K562 (cell line): ENCODE results near the gene CTCF. TPM values are rescaled to one million over a fixed set of nuclear protein-coding genes. Genes with fewer than 3 reads are reported as not detected.

Experiments
- CAMTA2 ChIP-seq: fragments of 250-450 bp; sonication (Bioruptor Pico); conservative IDR thresholded peaks from 2 replicates; pipeline ENCODE4 v1.5.1; 2022
- CEBPZ ChIP-seq: fragments of 150-350 bp; IDR thresholded peaks from 2 replicates; pipeline ENCODE4 v1.6.1; 2014; ENCODE audit warnings: low read depth, mild to moderate bottlenecking, low read length, borderline replicate concordance
- CREB5 ChIP-seq: fragments of 250-450 bp; sonication (Bioruptor Pico); IDR thresholded peaks from 2 replicates; pipeline ENCODE4 v1.5.0; 2020; ENCODE audit warnings: mild to moderate bottlenecking
- GABPB2 ChIP-seq: fragments of 250-450 bp; sonication (Bioruptor Pico); conservative IDR thresholded peaks from 2 replicates; pipeline ENCODE4 v1.5.1; 2021; ENCODE audit warnings: mild to moderate bottlenecking
- GMEB1 ChIP-seq: fragments of 250-450 bp; sonication (Bioruptor Pico); IDR thresholded peaks from 2 replicates; pipeline ENCODE4 v1.4.0; 2020; ENCODE audit warnings: mild to moderate bottlenecking
- HDAC6 ChIP-seq: IDR thresholded peaks from 2 replicates; pipeline ENCODE4 v1.6.1; 2012; ENCODE audit warnings: low read depth, mild to moderate bottlenecking, control low read depth, inconsistent platforms, low read length, moderate library complexity
- IFI16 ChIP-seq: fragments of 250-450 bp; sonication (Bioruptor Pico); IDR thresholded peaks from 2 replicates; pipeline ENCODE4 v2.1.2; 2022; ENCODE audit warnings: mild to moderate bottlenecking, inconsistent platforms
- KDM5B ChIP-seq: fragments of 200-600 bp; sonication (generic); IDR thresholded peaks from 2 replicates; pipeline ENCODE4 v1.6.1; 2012; ENCODE audit warnings: low read depth, mild to moderate bottlenecking, moderate library complexity, low read length, control low read depth, inconsistent platforms; ENCODE audit not compliant: insufficient replicate concordance
- MAFG ChIP-seq: fragments of 450-650 bp; conservative IDR thresholded peaks from 2 replicates; pipeline ENCODE4 v1.6.1; 2016; ENCODE audit warnings: missing genetic modification characterization, missing compliant biosample characterization
- RBM15 ChIP-seq: fragments of 200-400 bp; formaldehyde crosslinking; IDR thresholded peaks from 2 replicates; pipeline ENCODE4 v1.6.1; 2018; ENCODE audit warnings: mild to moderate bottlenecking, low read length, moderate library complexity; ENCODE audit not compliant: insufficient read depth
- RBM17 ChIP-seq: fragments of 200-400 bp; formaldehyde crosslinking; IDR thresholded peaks from 2 replicates; pipeline ENCODE4 v1.6.1; 2017; ENCODE audit warnings: low read depth, mild to moderate bottlenecking, low read length, borderline replicate concordance
- RBM22 ChIP-seq: fragments of 200-400 bp; formaldehyde crosslinking; IDR thresholded peaks from 2 replicates; pipeline ENCODE4 v1.6.1; 2018; ENCODE audit warnings: low read length, low read depth; ENCODE audit not compliant: poor library complexity, severe bottlenecking
- TEAD1 ChIP-seq, 2 experiments: fragments of 450-650 bp in 1 of 2; sonication (generic) in 1 of 2; formaldehyde crosslinking; IDR thresholded peaks; 2 replicates each; pipeline versions ENCODE4 v1.4.0 to v1.8.0; 2020 to 2022; ENCODE audit warnings: mild to moderate bottlenecking in 2 of 2, missing genetic modification reagents in 1 of 2
- ZBTB12 ChIP-seq: fragments of 250-450 bp; sonication (Bioruptor Pico); IDR thresholded peaks from 2 replicates; pipeline ENCODE4 v1.4.0; 2020
- ZNF507 ChIP-seq: conservative IDR thresholded peaks from 2 replicates; pipeline ENCODE4 v1.6.1; 2017; ENCODE audit warnings: missing genetic modification characterization, missing compliant biosample characterization
- ZNF655 ChIP-seq: fragments of 250-450 bp; sonication (Bioruptor Pico); IDR thresholded peaks from 2 replicates; pipeline ENCODE4 v1.5.0; 2021
- polyA plus RNA-seq, 8 experiments: library from polyadenylated mRNA; depleted of rRNA in 4 of 8; stranded (reverse) in 5 of 8; unstranded in 3 of 8; fragments of >200 nt; fragmentation: Nextera tagmentation in 2 of 8; fragmentation: Illumina TruSeq in 1 of 8; extraction: Ambion mirVana in 2 of 8; extraction: Trizol in 1 of 8; gene quantifications; 2 replicates each; pipeline versions ENCODE4 v1.2.1 to v1.2.3, GENCODE V29; 2011 to 2014; ENCODE audit warnings: inconsistent platforms in 1 of 8, missing spikeins in 1 of 8
- total RNA-seq, 7 experiments: library from RNA; depleted of rRNA in 6 of 7; stranded (reverse); fragments of >200 nt in 6 of 7; fragmentation: Illumina TruSeq in 2 of 7; extraction: Trizol in 2 of 7; gene quantifications; 2 replicates each; pipeline versions ENCODE4 v1.2.1 to v1.2.3, GENCODE V29; 2011 to 2021; ENCODE audit warnings: low replicate concordance in 1 of 7

CTCF gene
- total and polyA plus RNA-seq, 9 of the 15 experiments (the other 6 are each of a cell fraction or from before 2014, with no cell fraction given), result 7.8 to 49.2 (median 33.9) TPM

- peak; percentile 77 for TF ChIP-seq KDM5B
- TF ChIP-seq HDAC6, result no peak
- no peak for TF ChIP-seq GABPB2 (CRISPR knock-in tag)
- no peak for TF ChIP-seq RBM22
- TF ChIP-seq ZNF655 (CRISPR knock-in tag), result no peak
- TF ChIP-seq CREB5 (CRISPR knock-in tag), result no peak
- TF ChIP-seq CEBPZ, result no peak
- TF ChIP-seq MAFG, result no peak
- 0 out of 4 replicates have a peak, but pooled peaks of 1 of the 2 experiments have one; percentile 61 for TF ChIP-seq TEAD1 (CRISPR knock-in tag; IDR thresholded peaks at IDR 0.05)
- TF ChIP-seq ZBTB12 (CRISPR knock-in tag), result peak; percentile 96
- no peak for TF ChIP-seq RBM15
- no peak for TF ChIP-seq CAMTA2 (CRISPR knock-in tag)
- peak; percentile 98 for TF ChIP-seq GMEB1 (CRISPR knock-in tag)
- TF ChIP-seq ZNF507 (tag), result no peak
- no peak for TF ChIP-seq RBM17
- TF ChIP-seq IFI16 (CRISPR knock-in tag), result no peak
These were observed 351 bp upstream of the CTCF start (continued) for GRCh38 chr16:67561824-67562525.
